Left lung (tissue), 10 donors: ENCODE data around the gene HEPN1. TPM values are rescaled to one million over a fixed set of nuclear protein-coding genes. Genes with fewer than 3 reads are reported as not detected.
A peak's percentile ranks its signal among the peaks of the same experiment; 100 is the strongest.

Experiments
- ATAC-seq: fragments of 200-7000 bp; cut with Tn5 transposase; one replicate; pipeline ENCODE4 v1.9.1; 2020; ENCODE audit warnings: moderate library complexity
- DNase-seq, 4 donors: peaks; one replicate each; pipeline ENCODE4 v3.0.0-alpha.2; 2013 to 2020
- H3K27ac ChIP-seq, 2 donors: fragments of 200-600 bp; sonication (generic) in 1 of 2; one replicate each; pipeline versions ENCODE4 v1.5.0 to v1.8.0; 2020 to 2021
- H3K27me3 ChIP-seq, 2 donors: fragments of 200-600 bp; sonication (generic) in 1 of 2; one replicate each; pipeline versions ENCODE4 v1.5.0 to v1.8.0; 2020 to 2021
- H3K36me3 ChIP-seq, 2 donors: fragments of 200-600 bp; sonication (generic) in 1 of 2; one replicate each; pipeline versions ENCODE4 v1.5.0 to v1.8.0; 2020 to 2021
- H3K4me1 ChIP-seq, 2 donors: fragments of 200-600 bp; one replicate each; pipeline ENCODE4 v1.8.0; 2021
- H3K4me3 ChIP-seq, 2 donors: fragments of 200-600 bp; sonication (generic) in 1 of 2; one replicate each; pipeline versions ENCODE4 v1.5.0 to v1.8.0; 2020 to 2021; ENCODE audit warnings: mild to moderate bottlenecking in 1 of 2
- H3K9me3 ChIP-seq, 2 donors: fragments of 200-600 bp; sonication (generic) in 1 of 2; one replicate each; pipeline versions ENCODE4 v1.5.0 to v1.8.0; 2020 to 2021
- CTCF ChIP-seq, 2 donors: fragments of 200-600 bp; sonication (generic) in 1 of 2; IDR thresholded peaks; one replicate each; pipeline versions ENCODE4 v1.5.0 to v1.8.0; 2021; ENCODE audit warnings: antibody characterized with exemption in 2 of 2
- intact Hi-C, 2 donors: fragments of 100-400 bp; cut with DNase I; formaldehyde crosslinking; loops; one replicate each; pipeline versions ENCODE4 v1.11.2 to v1.14.2; 2022
- polyA plus RNA-seq, 6 donors: library from polyadenylated mRNA; unstranded; fragments of 120-200 nt; gene quantifications; one replicate each; pipeline ENCODE4 v1.2.1, GENCODE V29; 2013; ENCODE audit not compliant: insufficient read length in 6 of 6
- total RNA-seq, 2 donors: library from RNA; stranded (reverse); fragmentation: NEBNext Ultra II Directional; extraction: Animal tissue kit (Norgen Biotek cat#: 25700); gene quantifications; one replicate each; pipeline ENCODE4 v1.2.1, GENCODE V29; 2021
- donor health status: DM: no; HTN: yes; CAD: no.
- donor health status: DM: no; HTN: no; CAD: no.

The HEPN1 gene
- total and polyA plus RNA-seq, 8 donors, result 0.15 TPM; not detected in 7

GRCh38 chr11:124950601-124951330, 31.7 kb downstream of the HEPN1 start:
- ATAC-seq (no peak), DNase-seq (no peak)
- H3K4me1 ChIP-seq, result peaks cover 0 to 13% of the 10 kb centered on the region in 2 donors
- no peak overlapping the region for H3K27ac ChIP-seq
- H3K36me3 ChIP-seq, result no peaks in the 10 kb centered on the region
- H3K27me3 ChIP-seq, result no peaks in the 10 kb centered on the region
- H3K9me3 ChIP-seq, result peaks cover 0 to 8% of the 10 kb centered on the region in 2 donors
- intact Hi-C loops, result no loop called here
- no peak overlapping the region for H3K4me3 ChIP-seq
- no peak for TF ChIP-seq CTCF (IDR thresholded peaks at IDR 0.05)

- Histone ChIP-seq H3K4me3 (no peak overlapping the region), H3K4me1 (peaks cover 0 to 13% of the 10 kb centered on the region in 2 donors), H3K27me3 (no peaks in the 10 kb centered on the region), H3K36me3 (no peaks in the 10 kb centered on the region), H3K27ac (no peak overlapping the region), H3K9me3 (peaks cover 0 to 8% of the 10 kb centered on the region in 2 donors)
- no peak for TF ChIP-seq CTCF (IDR thresholded peaks at IDR 0.05)
- intact Hi-C loops, result no loop called here
- DNase-seq (no peak), ATAC-seq (no peak)
Measured at GRCh38 chr11:124951341-124951740, 32.3 kb downstream of the HEPN1 start.

GRCh38 chr11:124953753-124954589, 34.9 kb downstream of the HEPN1 start, which contains the start of gene CCDC15:
TSS of gene CCDC15 (plus strand) at chr11:124954202. CDS start at chr11:124954733, 531 bp downstream.
- no peak for TF ChIP-seq CTCF (IDR thresholded peaks at IDR 0.05)
- Histone ChIP-seq H3K4me3 (peak within 1 kb of the TSS; percentile 66), H3K36me3 (no peaks in the 10 kb centered on the region), H3K27ac (peak within 1 kb of the TSS; percentile 80 to 83), H3K4me1 (peaks cover 0 to 13% of the 10 kb centered on the region in 2 donors), H3K27me3 (no peaks in the 10 kb centered on the region), H3K9me3 (peaks cover 0 to 2% of the 10 kb centered on the region in 2 donors)
- peak; percentile 100 for ATAC-seq
- peak; percentile 97 to 99 (median 98) for DNase-seq
- intact Hi-C loops, result no loop called here

GRCh38 chr11:124954590-124954955, 35.5 kb downstream of the HEPN1 start:
- DNase-seq (no peak), ATAC-seq (no peak)
- TF ChIP-seq CTCF (IDR thresholded peaks at IDR 0.05), result no peak
- Histone ChIP-seq H3K4me3 (peak overlapping the region; percentile 66), H3K9me3 (no peaks in the 10 kb centered on the region), H3K27me3 (no peaks in the 10 kb centered on the region), H3K36me3 (no peaks in the 10 kb centered on the region), H3K27ac (peak overlapping the region; percentile 28 to 80), H3K4me1 (peaks cover 0 to 13% of the 10 kb centered on the region in 2 donors)
- intact Hi-C loops, result no loop called here

- DNase-seq (no peak), ATAC-seq (no peak)
- H3K27me3 ChIP-seq, result no peaks in the 10 kb centered on the region
- H3K9me3 ChIP-seq, result no peaks in the 10 kb centered on the region
- no peaks in the 10 kb centered on the region for H3K36me3 ChIP-seq
- TF ChIP-seq CTCF (IDR thresholded peaks at IDR 0.05), result no peak
- no peak overlapping the region for H3K27ac ChIP-seq
- H3K4me3 ChIP-seq, result no peak overlapping the region
- peaks cover 0 to 13% of the 10 kb centered on the region in 2 donors for H3K4me1 ChIP-seq
- intact Hi-C loops, result no loop called here
Measured at GRCh38 chr11:124955035-124955434, 36.0 kb downstream of the HEPN1 start.
